Endothelial cell of umbilical vein (primary cell): ENCODE measurements around the gene RAP1GAP. TPM values are rescaled to one million over a fixed set of nuclear protein-coding genes. Genes with fewer than 3 reads are reported as not detected.

Source experiments
- BruUV-seq: library from RNA; stranded (reverse); fragments of 400-500 nt; replicated peaks from 2 replicates; lab custom pipeline; 2021; lab: Mats Ljungman, UMichigan
- CTCF ChIA-PET: fragments of 300-600, 350-600 bp; sonication (Branson Sonifier 250); formaldehyde crosslinking; loops from one replicate; lab custom pipeline; 2021; ENCODE audit warnings: antibody characterized with exemption, inconsistent platforms; lab: Charles Lee
- POLR2A ChIA-PET: fragments of 300-600, 350-600 bp; sonication (Branson Sonifier 250); formaldehyde crosslinking; loops from one replicate; lab custom pipeline; 2021; ENCODE audit warnings: antibody characterized with exemption, inconsistent platforms; lab: Charles Lee
- DNase-seq: peaks from one replicate; pipeline ENCODE4 v3.0.0-alpha.2; 2011; ENCODE audit warnings: low read depth, low spot score
- FAIRE-seq: peaks from 2 replicates; lab custom pipeline; 2011; peaks lifted over from hg19 to GRCh38; lab: Jason Lieb, UNC
- H2AFZ ChIP-seq: 2 replicates; pipeline ENCODE4 v1.6.0; 2012; ENCODE audit warnings: low read depth, low read length, control low read depth, inconsistent platforms
- H3K27ac ChIP-seq: 2 replicates; pipeline ENCODE4 v1.5.1; 2011; ENCODE audit warnings: low read depth, mild to moderate bottlenecking, control low read depth, low read length, moderate library complexity; ENCODE audit not compliant: insufficient read depth
- H3K27me3 ChIP-seq, 2 experiments: 2 replicates each; pipeline versions ENCODE4 v1.6.0 to v1.6.1; 2011; ENCODE audit warnings: low read length in 2 of 2, mixed read lengths in 1 of 2; ENCODE audit not compliant: control insufficient read depth in 2 of 2, insufficient read depth in 2 of 2
- H3K36me3 ChIP-seq, 2 experiments: 2 replicates in 1 of 2; 3 replicates in 1 of 2; pipeline ENCODE4 v1.5.1; 2011; ENCODE audit warnings: low read length in 2 of 2, mild to moderate bottlenecking in 1 of 2, moderate library complexity in 1 of 2; ENCODE audit not compliant: control insufficient read depth in 2 of 2, insufficient read depth in 2 of 2; ENCODE audit errors: extremely low read depth in 1 of 2
- H3K4me1 ChIP-seq: 3 replicates; pipeline ENCODE4 v1.5.1; 2011; ENCODE audit warnings: mild to moderate bottlenecking, low read length; ENCODE audit not compliant: control insufficient read depth, insufficient read depth; ENCODE audit errors: extremely low read depth
- H3K4me2 ChIP-seq: 2 replicates; pipeline ENCODE4 v1.6.1; 2011; ENCODE audit warnings: low read length, control low read depth, mixed read lengths; ENCODE audit not compliant: insufficient read depth
- H3K4me3 ChIP-seq, 3 experiments: fragments of 200-600 bp in 1 of 3; sonication (generic), shearing (Covaris generic) in 1 of 3; replicated peaks in 1 of 3; 2 replicates each; pipeline ENCODE4 v1.5.1; 2011 to 2016; ENCODE audit warnings: control low read depth in 3 of 3, low read length in 3 of 3, mild to moderate bottlenecking in 2 of 3, inconsistent platforms in 1 of 3, low read depth in 1 of 3, moderate library complexity in 1 of 3; ENCODE audit not compliant: insufficient read depth in 1 of 3
- H3K79me2 ChIP-seq: 2 replicates; pipeline ENCODE4 v1.6.0; 2012; ENCODE audit warnings: low read length, inconsistent platforms; ENCODE audit not compliant: control insufficient read depth, insufficient read depth
- H3K9ac ChIP-seq: replicated peaks from 2 replicates; pipeline ENCODE3; 2011; ENCODE audit warnings: low read length, control low read depth; ENCODE audit not compliant: insufficient read depth; ENCODE audit errors: extremely low read depth
- H3K9me1 ChIP-seq: replicated peaks from 3 replicates; pipeline ENCODE4 v1.6.0; 2011; ENCODE audit warnings: mild to moderate bottlenecking, low read length; ENCODE audit not compliant: control insufficient read depth, insufficient read depth; ENCODE audit errors: extremely low read depth
- H3K9me3 ChIP-seq: replicated peaks from 2 replicates; pipeline ENCODE4 v1.5.1; 2012; ENCODE audit warnings: low read length, inconsistent platforms; ENCODE audit not compliant: control insufficient read depth, insufficient read depth
- H4K20me1 ChIP-seq: replicated peaks from 2 replicates; pipeline ENCODE3; 2011; ENCODE audit warnings: mild to moderate bottlenecking, low read length; ENCODE audit not compliant: control insufficient read depth, insufficient read depth; ENCODE audit errors: extremely low read depth
- EZH2 ChIP-seq: IDR thresholded peaks from 2 replicates; pipeline ENCODE4 v1.6.1; 2012; ENCODE audit warnings: borderline replicate concordance, low read depth, mild to moderate bottlenecking, moderate library complexity, low read length, inconsistent platforms; ENCODE audit not compliant: severe bottlenecking
- FOS ChIP-seq: IDR thresholded peaks from 2 replicates; pipeline ENCODE4 v1.6.1; 2011; ENCODE audit warnings: mild to moderate bottlenecking, low read length, moderate library complexity, borderline replicate concordance; ENCODE audit not compliant: insufficient read depth
- GATA2 ChIP-seq: IDR thresholded peaks from 2 replicates; pipeline ENCODE4 v1.7.0; 2011; ENCODE audit warnings: low read depth, mild to moderate bottlenecking, moderate library complexity, mixed read lengths, low read length; ENCODE audit not compliant: insufficient read length, insufficient read depth
- JUN ChIP-seq: IDR thresholded peaks from 2 replicates; pipeline ENCODE4 v1.6.1; 2011; ENCODE audit warnings: borderline replicate concordance, low read depth; ENCODE audit not compliant: insufficient read length, insufficient read depth
- MYC ChIP-seq: IDR thresholded peaks from one replicate; pipeline ENCODE4 v1.6.1; 2011; ENCODE audit warnings: mild to moderate bottlenecking, low read depth, low read length
- POLR2A ChIP-seq: IDR thresholded peaks from 2 replicates; pipeline ENCODE4 v1.6.1; 2012; ENCODE audit warnings: low read depth, mild to moderate bottlenecking, control low read depth, low read length
- POLR2AphosphoS5 ChIP-seq: IDR thresholded peaks from 2 replicates; pipeline ENCODE4 v1.6.1; 2012; ENCODE audit warnings: low read depth, mild to moderate bottlenecking, control low read depth, low read length, moderate library complexity; ENCODE audit not compliant: insufficient read depth
- dilution Hi-C: fragments of 300-500 bp; cut with MboI; formaldehyde crosslinking; loops from one replicate; pipeline ENCODE4 v1.15.0; 2019; ENCODE audit warnings: low sequenced_read_pairs; ENCODE audit not compliant: extremely low pct_ligation_motif_present
- intact Hi-C: fragments of 100-400 bp; cut with micrococcal nuclease; formaldehyde crosslinking; loops from one replicate; pipeline ENCODE4 v1.10.0; 2022
- polyA plus RNA-seq, 4 experiments: library from polyadenylated mRNA; depleted of rRNA in 3 of 4; stranded (reverse) in 3 of 4; unstranded in 1 of 4; fragments of >200 nt; gene quantifications; 2 replicates each; pipeline versions ENCODE4 v1.2.1 to v1.2.3, GENCODE V29; 2011 to 2012; ENCODE audit warnings: missing spikeins in 1 of 4
- total RNA-seq: library from RNA; stranded (reverse); gene quantifications from 2 replicates; pipeline ENCODE4 v1.2.3, GENCODE V29; 2021
- TF ChIP-seq, protein P1 (sequence below): IDR thresholded peaks from 2 replicates; pipeline ENCODE4 v1.6.1; 2011; ENCODE audit not compliant: insufficient read depth, insufficient read length
- TF ChIP-seq, protein P2 (sequence below), 2 donors: IDR thresholded peaks; 1 replicate in 1 of 2; 2 replicates in 1 of 2; pipeline ENCODE4 v1.5.1; 2011; ENCODE audit warnings: low read length in 2 of 2, mild to moderate bottlenecking in 2 of 2, moderate library complexity in 2 of 2, control low read depth in 1 of 2, inconsistent platforms in 1 of 2, low read depth in 1 of 2; ENCODE audit not compliant: insufficient read depth in 1 of 2; ENCODE audit errors: extremely low read depth in 1 of 2

RAP1GAP gene
- total and polyA plus RNA-seq, 2 donors (not counting 3 experiments of a cell fraction or from before 2014, with no cell fraction given) = 0.07 to 0.20 TPM

DNA sequence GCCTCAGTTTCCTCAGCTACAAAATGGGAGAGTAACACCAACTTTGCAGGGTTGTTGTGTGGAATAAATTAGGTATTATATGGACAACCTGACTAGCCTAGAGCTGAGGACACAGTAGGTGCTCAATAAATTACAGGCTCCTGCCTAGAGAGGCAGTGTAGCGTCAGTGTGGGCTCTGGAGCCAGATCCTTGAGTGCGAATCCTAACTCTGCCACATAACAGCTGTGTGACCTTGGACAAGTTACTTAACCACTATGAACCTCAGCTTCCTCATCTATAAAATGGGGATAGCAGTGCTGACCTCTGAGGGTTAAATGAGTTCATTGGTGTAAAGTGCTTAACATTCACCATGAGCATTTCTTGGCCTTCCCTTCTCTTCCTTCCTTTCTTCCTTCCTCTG, 33.1 kb downstream of the RAP1GAP start:
- Histone ChIP-seq H3K9ac (no peak overlapping the region), H3K79me2 (no peaks in the 10 kb centered on the region), H3K36me3 (no peaks in the 10 kb centered on the region), H3K4me1 (no peaks in the 10 kb centered on the region), H3K4me2 (no peak overlapping the region), H3K27me3 (peaks cover 0 to 3% of the 10 kb centered on the region in 2 experiments), H3K9me3 (no peaks in the 10 kb centered on the region), H4K20me1 (no peaks in the 10 kb centered on the region), H3K4me3 (no peak overlapping the region), H3K9me1 (no peaks in the 10 kb centered on the region), H3K27ac (no peak overlapping the region), H2AFZ (no peak overlapping the region)
- DNase-seq (no peak), FAIRE-seq (no peak)
- TF ChIP-seq EZH2 = no peak
- TF ChIP-seq, protein P1, sequence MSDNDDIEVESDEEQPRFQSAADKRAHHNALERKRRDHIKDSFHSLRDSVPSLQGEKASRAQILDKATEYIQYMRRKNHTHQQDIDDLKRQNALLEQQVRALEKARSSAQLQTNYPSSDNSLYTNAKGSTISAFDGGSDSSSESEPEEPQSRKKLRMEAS = no peak
- no peak for TF ChIP-seq GATA2
- TF ChIP-seq, protein P2, sequence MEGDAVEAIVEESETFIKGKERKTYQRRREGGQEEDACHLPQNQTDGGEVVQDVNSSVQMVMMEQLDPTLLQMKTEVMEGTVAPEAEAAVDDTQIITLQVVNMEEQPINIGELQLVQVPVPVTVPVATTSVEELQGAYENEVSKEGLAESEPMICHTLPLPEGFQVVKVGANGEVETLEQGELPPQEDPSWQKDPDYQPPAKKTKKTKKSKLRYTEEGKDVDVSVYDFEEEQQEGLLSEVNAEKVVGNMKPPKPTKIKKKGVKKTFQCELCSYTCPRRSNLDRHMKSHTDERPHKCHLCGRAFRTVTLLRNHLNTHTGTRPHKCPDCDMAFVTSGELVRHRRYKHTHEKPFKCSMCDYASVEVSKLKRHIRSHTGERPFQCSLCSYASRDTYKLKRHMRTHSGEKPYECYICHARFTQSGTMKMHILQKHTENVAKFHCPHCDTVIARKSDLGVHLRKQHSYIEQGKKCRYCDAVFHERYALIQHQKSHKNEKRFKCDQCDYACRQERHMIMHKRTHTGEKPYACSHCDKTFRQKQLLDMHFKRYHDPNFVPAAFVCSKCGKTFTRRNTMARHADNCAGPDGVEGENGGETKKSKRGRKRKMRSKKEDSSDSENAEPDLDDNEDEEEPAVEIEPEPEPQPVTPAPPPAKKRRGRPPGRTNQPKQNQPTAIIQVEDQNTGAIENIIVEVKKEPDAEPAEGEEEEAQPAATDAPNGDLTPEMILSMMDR (IDR thresholded peaks at IDR 0.05; ENCODE audit: extremely low read depth in 1 of 2, insufficient read depth in 1 of 2, low read depth in 1 of 2, low read length in 2 of 2) = no peak
- no peak for TF ChIP-seq MYC
- no peak for TF ChIP-seq JUN
- TF ChIP-seq POLR2A = no peak
- TF ChIP-seq FOS = no peak
- no peak for TF ChIP-seq POLR2AphosphoS5
- intact Hi-C loops = no loop called here
- ChIA-PET CTCF (no interaction called here), POLR2A (no interaction called here)
- dilution Hi-C loops = no loop called here
- no TSS peak for BruUV-seq
